Left ventricle myocardium inferior (tissue), 1 donor: ENCODE measurements around the gene MINPP1. TPM values are rescaled to one million over a fixed set of nuclear protein-coding genes. Genes with fewer than 3 reads are reported as not detected.

Experiments
- DNase-seq: peaks from one replicate; pipeline ENCODE4 v3.0.0-alpha.2; 2020
- H3K27ac ChIP-seq: fragments of 200-600 bp; replicated peaks from 2 replicates; pipeline ENCODE4 v1.8.0; 2021
- H3K27me3 ChIP-seq: fragments of 200-600 bp; 2 replicates; pipeline ENCODE4 v1.8.0; 2021; ENCODE audit warnings: low read depth
- H3K36me3 ChIP-seq: fragments of 200-600 bp; 2 replicates; pipeline ENCODE4 v1.8.0; 2021
- H3K4me1 ChIP-seq: fragments of 200-600 bp; 2 replicates; pipeline ENCODE4 v1.8.0; 2021
- H3K4me3 ChIP-seq: fragments of 200-600 bp; 2 replicates; pipeline ENCODE4 v1.8.0; 2021; ENCODE audit warnings: mild to moderate bottlenecking, moderate library complexity
- H3K9me3 ChIP-seq: fragments of 200-600 bp; replicated peaks from 2 replicates; pipeline ENCODE4 v1.8.0; 2021
- CTCF ChIP-seq: fragments of 200-600 bp; IDR thresholded peaks from 2 replicates; pipeline ENCODE4 v1.8.0; 2021; ENCODE audit warnings: antibody characterized with exemption, mild to moderate bottlenecking, borderline replicate concordance
- intact Hi-C: fragments of 100-400 bp; cut with micrococcal nuclease; formaldehyde crosslinking; loops from one replicate; pipeline ENCODE4 v1.11.0; 2022
- total RNA-seq: library from RNA; stranded (reverse); fragmentation: NEBNext Ultra II Directional; extraction: Animal tissue kit (Norgen Biotek cat#: 25700); gene quantifications from one replicate; pipeline ENCODE4 v1.2.1, GENCODE V29; 2021
- donor health status: DM: no; HTN: yes; CAD: no; lungs with severe emphysema.

Gene MINPP1
- total RNA-seq, 1 donor from 2014 or later = 5.4 TPM

- Histone ChIP-seq H3K4me1 (peaks cover 44% of the 10 kb centered on the region), H3K27me3 (no peaks in the 10 kb centered on the region), H3K4me3 (no peak overlapping the region), H3K27ac (no peak overlapping the region), H3K36me3 (peaks cover 37% of the 10 kb centered on the region), H3K9me3 (no peaks in the 10 kb centered on the region)
- intact Hi-C loops = no loop called here
- no peak for DNase-seq
- TF ChIP-seq CTCF = no peak
Measured at GRCh38 chr10:87506956-87507355, 2.3 kb downstream of the MINPP1 start.

- DNase-seq = no peak
- Histone ChIP-seq H3K9me3 (no peaks in the 10 kb centered on the region), H3K27ac (no peak overlapping the region), H3K27me3 (no peaks in the 10 kb centered on the region), H3K36me3 (peaks cover 48% of the 10 kb centered on the region), H3K4me3 (no peak overlapping the region), H3K4me1 (peaks cover 44% of the 10 kb centered on the region)
- intact Hi-C loops = no loop called here
- TF ChIP-seq CTCF = no peak
Measured at GRCh38 chr10:87507879-87508483, 3.3 kb downstream of the MINPP1 start.

GRCh38 chr10:87508837-87509236 lies 4.1 kb downstream of the MINPP1 start:
- TF ChIP-seq CTCF = no peak
- H3K27ac ChIP-seq = no peak overlapping the region
- DNase-seq = no peak
- intact Hi-C loops = no loop called here
- peaks cover 56% of the 10 kb centered on the region for H3K36me3 ChIP-seq
- no peaks in the 10 kb centered on the region for H3K9me3 ChIP-seq
- no peak overlapping the region for H3K4me3 ChIP-seq
- no peaks in the 10 kb centered on the region for H3K27me3 ChIP-seq
- H3K4me1 ChIP-seq = peaks cover 41% of the 10 kb centered on the region

GRCh38 chr10:87510025-87510424 lies 5.3 kb downstream of the MINPP1 start:
- Histone ChIP-seq H3K27ac (no peak overlapping the region), H3K4me1 (peaks cover 29% of the 10 kb centered on the region), H3K27me3 (no peaks in the 10 kb centered on the region), H3K4me3 (no peak overlapping the region), H3K9me3 (no peaks in the 10 kb centered on the region), H3K36me3 (peaks cover 68% of the 10 kb centered on the region)
- intact Hi-C loops = no loop called here
- DNase-seq = no peak
- TF ChIP-seq CTCF = no peak

DNA sequence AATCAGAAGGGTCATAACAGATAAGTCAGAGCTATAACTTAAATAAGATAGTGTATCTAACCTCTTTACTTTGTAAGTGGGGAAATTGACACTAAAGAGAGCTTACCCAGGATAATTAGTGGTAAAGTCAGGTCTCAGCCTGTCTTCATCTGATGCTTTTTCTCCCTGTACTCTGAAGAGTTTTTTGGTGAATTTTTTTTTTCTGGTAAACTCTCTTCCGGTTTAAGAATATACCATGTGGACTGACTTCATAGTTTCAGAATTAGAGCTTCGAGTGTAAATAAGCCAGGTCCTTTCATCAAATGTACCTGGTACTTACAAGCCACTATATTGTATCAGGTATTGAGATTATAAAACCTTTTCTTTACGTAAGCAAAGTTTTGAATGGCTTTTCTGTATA lies 6.8 kb downstream of the MINPP1 start:
- no peaks in the 10 kb centered on the region for H3K9me3 ChIP-seq
- intact Hi-C loops = no loop called here
- DNase-seq = no peak
- no peaks in the 10 kb centered on the region for H3K27me3 ChIP-seq
- H3K36me3 ChIP-seq = peaks cover 77% of the 10 kb centered on the region
- no peak overlapping the region for H3K4me3 ChIP-seq
- no peak for TF ChIP-seq CTCF
- no peak overlapping the region for H3K27ac ChIP-seq
- peaks cover 14% of the 10 kb centered on the region for H3K4me1 ChIP-seq
